ENCODE results near the gene RAB40C. TPM values are rescaled to one million over a fixed set of nuclear protein-coding genes. Genes with fewer than 3 reads are reported as not detected.

The RAB40C gene
- total RNA-seq, 1 experiment from 2014 or later = 5.9 TPM

GRCh38 chr16:673399-673991 lies 83.6 kb downstream of the RAB40C start:
- no peaks in the 10 kb centered on the region for H3K9me3 ChIP-seq (ENCODE audit: low read length)
- H3K4me1 ChIP-seq (ENCODE audit: low read length) = peaks cover 8% of the 10 kb centered on the region
- no peaks in the 10 kb centered on the region for H3K27me3 ChIP-seq (ENCODE audit: low read length)
- peaks cover 19% of the 10 kb centered on the region for H4K20me1 ChIP-seq (ENCODE audit: insufficient read depth, low read depth, low read length)
- peaks cover 10% of the 10 kb centered on the region for H3K36me3 ChIP-seq (ENCODE audit: insufficient read depth, low read length)
- no peak overlapping the region for H3K9ac ChIP-seq (ENCODE audit: low read length)
- no peaks in the 10 kb centered on the region for H3K9me2 ChIP-seq (replicated peaks; ENCODE audit: insufficient read depth, low read length)
- H3K27ac ChIP-seq (ENCODE audit: low read length) = no peak overlapping the region
- no peak overlapping the region for H2AFZ ChIP-seq (ENCODE audit: low read length)
- H3K4me3 ChIP-seq (ENCODE audit: low read length) = no peak overlapping the region
- no peak overlapping the region for H3K4me2 ChIP-seq (ENCODE audit: low read depth, low read length, poor library complexity, severe bottlenecking)
- H3K79me2 ChIP-seq (ENCODE audit: low read length) = peaks cover 18% of the 10 kb centered on the region
- no peak for DNase-seq

DNA sequence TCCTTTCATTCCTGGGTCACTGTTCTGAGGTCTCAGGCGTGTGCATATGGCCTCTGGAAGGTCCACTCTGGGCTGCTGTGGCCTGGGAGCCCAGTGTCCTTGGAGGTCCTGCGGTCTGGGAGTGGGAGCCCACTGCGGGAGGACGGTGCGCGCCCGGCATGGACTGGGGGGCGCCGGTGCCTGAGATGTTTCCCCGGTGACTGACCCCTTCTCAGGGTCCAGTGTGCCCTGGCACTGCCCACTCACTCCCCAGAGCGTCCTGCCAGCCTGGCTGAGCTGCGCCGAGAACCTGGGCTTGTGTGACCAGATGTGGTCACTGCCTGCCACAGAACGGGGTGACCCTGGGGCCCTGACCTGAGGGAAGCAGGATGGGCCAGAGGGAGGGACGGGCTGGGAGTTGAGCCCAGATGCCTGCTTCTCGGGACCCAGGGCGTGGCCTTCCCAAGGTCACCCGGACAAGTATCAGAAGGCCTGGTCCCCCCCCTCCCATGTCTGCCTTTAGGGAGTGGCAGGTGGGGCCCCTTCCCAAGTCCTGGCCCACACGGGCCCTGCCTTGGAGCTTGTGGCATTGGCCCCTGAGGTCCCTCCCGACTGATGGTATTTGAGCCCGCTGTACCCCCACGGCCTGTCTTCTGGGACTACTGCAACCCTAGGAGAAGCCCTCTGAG lies 84.5 kb downstream of the RAB40C start:
- Histone ChIP-seq H2AFZ (ENCODE audit: low read length) (no peak overlapping the region), H3K4me1 (ENCODE audit: low read length) (peaks cover 4% of the 10 kb centered on the region), H3K4me3 (ENCODE audit: low read length) (no peak overlapping the region), H3K27me3 (ENCODE audit: low read length) (no peaks in the 10 kb centered on the region), H3K9ac (ENCODE audit: low read length) (no peak overlapping the region), H4K20me1 (ENCODE audit: insufficient read depth, low read depth, low read length) (peaks cover 11% of the 10 kb centered on the region), H3K4me2 (ENCODE audit: low read depth, low read length, poor library complexity, severe bottlenecking) (no peak overlapping the region), H3K9me3 (ENCODE audit: low read length) (no peaks in the 10 kb centered on the region), H3K27ac (ENCODE audit: low read length) (no peak overlapping the region), H3K36me3 (ENCODE audit: insufficient read depth, low read length) (peaks cover 10% of the 10 kb centered on the region), H3K9me2 (replicated peaks; ENCODE audit: insufficient read depth, low read length) (no peaks in the 10 kb centered on the region), H3K79me2 (ENCODE audit: low read length) (peaks cover 10% of the 10 kb centered on the region)
- DNase-seq = no peak

DNA sequence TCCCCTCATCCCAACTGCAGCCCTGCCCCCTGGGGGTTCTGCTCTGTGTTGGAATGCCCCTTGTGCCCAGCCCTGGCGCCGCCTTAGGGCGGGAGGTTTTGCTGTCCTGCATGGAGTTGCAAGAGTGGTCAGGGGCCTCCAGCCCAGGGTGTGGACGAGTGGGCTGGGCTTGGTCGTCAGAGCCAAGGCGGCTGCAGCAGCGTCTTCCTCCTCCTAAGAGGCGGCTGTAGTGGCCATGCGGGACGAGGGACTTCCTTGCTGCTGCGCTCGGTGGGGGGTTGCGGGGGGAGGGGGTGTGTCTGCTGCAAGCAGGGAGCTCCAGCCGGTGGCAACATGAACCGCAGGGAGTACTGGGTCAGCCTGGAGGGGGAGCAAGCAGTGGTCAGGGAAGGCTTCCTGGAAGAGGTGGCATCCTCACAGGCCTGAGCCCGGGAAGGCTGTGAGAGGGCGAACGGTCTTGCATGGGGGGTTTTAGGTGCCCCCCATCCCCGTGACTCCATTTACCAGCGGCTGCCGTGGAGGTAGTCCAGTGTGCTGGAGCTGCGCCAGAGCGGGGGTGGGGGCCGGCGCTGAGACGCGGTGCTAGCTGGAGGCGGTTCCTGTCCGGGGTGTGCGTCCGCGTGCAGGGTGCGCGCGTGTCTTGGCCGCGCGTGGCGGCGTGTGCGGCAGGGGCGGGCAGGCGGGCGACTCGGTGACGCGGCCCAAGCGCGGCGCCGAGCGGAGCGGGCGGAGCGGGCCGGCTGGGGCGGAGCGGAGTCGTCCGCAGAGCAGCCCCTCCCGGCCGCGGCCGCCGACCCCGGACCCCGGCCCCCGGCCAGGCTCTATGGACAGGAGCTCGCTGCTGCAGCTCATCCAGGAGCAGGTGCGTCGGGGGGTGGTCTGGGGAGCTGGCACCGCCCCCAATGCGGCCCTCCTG lies 85.4 kb downstream of the RAB40C start, which contains the start of gene RHBDL1:
TSS of gene RHBDL1 (plus strand) at position 704 of the 916 bp plus-strand sequence. CDS start at position 824, 120 bp downstream.
- no peak within 1 kb of the TSS for H3K9ac ChIP-seq (ENCODE audit: low read length)
- no peak within 1 kb of the TSS for H3K4me2 ChIP-seq (ENCODE audit: low read depth, low read length, poor library complexity, severe bottlenecking)
- no peak for DNase-seq
- H3K36me3 ChIP-seq (ENCODE audit: insufficient read depth, low read length) = peaks cover 5% of the 10 kb centered on the region; the same call in 1 of the 2 replicates
- no peaks in the 10 kb centered on the region for H3K9me3 ChIP-seq (ENCODE audit: low read length)
- H3K4me3 ChIP-seq (ENCODE audit: low read length) = no peak within 1 kb of the TSS
- no peaks in the 10 kb centered on the region for H3K27me3 ChIP-seq (ENCODE audit: low read length)
- no peak within 1 kb of the TSS for H3K27ac ChIP-seq (ENCODE audit: low read length)
- peaks cover 1% of the 10 kb centered on the region for H3K79me2 ChIP-seq (ENCODE audit: low read length)
- H3K9me2 ChIP-seq (replicated peaks; ENCODE audit: insufficient read depth, low read length) = no peaks in the 10 kb centered on the region
- peaks cover 6% of the 10 kb centered on the region for H3K4me1 ChIP-seq (ENCODE audit: low read length)
- peaks cover 7% of the 10 kb centered on the region; the same call in 1 of the 2 replicates for H4K20me1 ChIP-seq (ENCODE audit: insufficient read depth, low read depth, low read length)
- no peak within 1 kb of the TSS for H2AFZ ChIP-seq (ENCODE audit: low read length)

DNA sequence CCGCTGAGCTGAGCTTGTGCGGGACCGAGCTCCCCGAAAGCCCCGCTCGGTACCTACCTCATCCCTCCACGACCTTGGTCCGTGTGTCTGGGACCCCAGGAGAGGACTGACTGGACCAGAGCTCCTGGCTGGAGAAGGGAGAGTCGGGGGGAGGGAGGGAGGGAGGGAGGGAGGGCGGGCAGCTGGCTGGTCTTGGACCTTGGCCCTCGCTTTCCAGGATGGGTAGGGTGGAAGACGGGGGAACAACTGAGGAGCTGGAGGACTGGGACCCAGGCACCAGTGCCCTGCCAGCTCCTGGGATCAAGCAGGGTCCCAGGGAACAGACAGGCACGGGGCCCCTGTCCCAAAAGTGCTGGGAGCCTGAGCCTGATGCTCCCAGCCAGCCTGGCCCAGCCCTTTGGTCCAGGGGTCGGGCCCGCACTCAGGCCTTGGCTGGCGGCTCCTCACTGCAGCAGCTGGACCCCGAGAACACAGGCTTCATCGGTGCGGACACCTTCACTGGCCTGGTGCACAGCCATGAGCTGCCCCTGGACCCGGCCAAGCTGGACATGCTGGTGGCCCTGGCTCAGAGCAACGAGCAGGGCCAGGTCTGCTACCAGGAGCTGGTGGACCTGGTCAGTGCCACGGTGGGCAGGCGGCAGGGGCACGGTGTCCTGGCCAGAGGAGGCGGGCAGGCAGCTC lies 86.2 kb downstream of the RAB40C start:
- Histone ChIP-seq H3K9me2 (replicated peaks; ENCODE audit: insufficient read depth, low read length) (no peaks in the 10 kb centered on the region), H3K9ac (ENCODE audit: low read length) (no peak overlapping the region), H2AFZ (ENCODE audit: low read length) (no peak overlapping the region)

DNA sequence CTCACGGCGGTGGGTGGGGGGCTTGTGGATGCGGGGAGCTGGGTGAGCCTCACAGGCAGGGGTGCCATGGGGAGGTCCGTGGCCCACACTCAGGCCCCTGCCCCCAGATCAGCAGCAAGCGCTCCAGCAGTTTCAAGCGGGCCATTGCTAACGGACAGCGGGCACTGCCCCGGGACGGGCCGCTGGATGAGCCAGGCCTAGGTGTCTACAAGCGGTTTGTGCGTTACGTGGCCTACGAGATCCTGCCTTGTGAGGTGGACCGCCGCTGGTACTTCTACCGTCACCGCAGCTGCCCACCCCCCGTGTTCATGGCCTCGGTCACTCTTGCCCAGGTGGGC lies 86.7 kb downstream of the RAB40C start:
- no peak overlapping the region for H3K4me3 ChIP-seq (ENCODE audit: low read length)
- H3K9ac ChIP-seq (ENCODE audit: low read length) = no peak overlapping the region
- H3K27me3 ChIP-seq (ENCODE audit: low read length) = no peaks in the 10 kb centered on the region
- H3K4me1 ChIP-seq (ENCODE audit: low read length) = peaks cover 12% of the 10 kb centered on the region
- H3K36me3 ChIP-seq (ENCODE audit: insufficient read depth, low read length) = no peaks in the 10 kb centered on the region; the same call in 1 of the 2 replicates
- no peaks in the 10 kb centered on the region for H3K9me2 ChIP-seq (replicated peaks; ENCODE audit: insufficient read depth, low read length)
- H3K27ac ChIP-seq (ENCODE audit: low read length) = no peak overlapping the region
- H3K79me2 ChIP-seq (ENCODE audit: low read length) = peaks cover 9% of the 10 kb centered on the region
- H2AFZ ChIP-seq (ENCODE audit: low read length) = no peak overlapping the region
- no peak for DNase-seq
- H3K4me2 ChIP-seq (ENCODE audit: low read depth, low read length, poor library complexity, severe bottlenecking) = no peak overlapping the region
- no peaks in the 10 kb centered on the region for H3K9me3 ChIP-seq (ENCODE audit: low read length)
- peaks cover 16% of the 10 kb centered on the region for H4K20me1 ChIP-seq (ENCODE audit: insufficient read depth, low read depth, low read length)

More for the DNA sequence above, 86.2 kb downstream of the RAB40C start:
- no peak overlapping the region for H3K27ac ChIP-seq (ENCODE audit: low read length)
- no peaks in the 10 kb centered on the region for H3K9me3 ChIP-seq (ENCODE audit: low read length)
- H3K4me1 ChIP-seq (ENCODE audit: low read length) = peaks cover 7% of the 10 kb centered on the region
- H3K4me3 ChIP-seq (ENCODE audit: low read length) = no peak overlapping the region
- DNase-seq = no peak
- H3K4me2 ChIP-seq (ENCODE audit: low read depth, low read length, poor library complexity, severe bottlenecking) = no peak overlapping the region
- peaks cover 3% of the 10 kb centered on the region; the same call in 1 of the 2 replicates for H3K36me3 ChIP-seq (ENCODE audit: insufficient read depth, low read length)
- peaks cover 11% of the 10 kb centered on the region; the same call in 1 of the 2 replicates for H4K20me1 ChIP-seq (ENCODE audit: insufficient read depth, low read depth, low read length)
- no peaks in the 10 kb centered on the region for H3K27me3 ChIP-seq (ENCODE audit: low read length)
- peaks cover 4% of the 10 kb centered on the region for H3K79me2 ChIP-seq (ENCODE audit: low read length)

DNA sequence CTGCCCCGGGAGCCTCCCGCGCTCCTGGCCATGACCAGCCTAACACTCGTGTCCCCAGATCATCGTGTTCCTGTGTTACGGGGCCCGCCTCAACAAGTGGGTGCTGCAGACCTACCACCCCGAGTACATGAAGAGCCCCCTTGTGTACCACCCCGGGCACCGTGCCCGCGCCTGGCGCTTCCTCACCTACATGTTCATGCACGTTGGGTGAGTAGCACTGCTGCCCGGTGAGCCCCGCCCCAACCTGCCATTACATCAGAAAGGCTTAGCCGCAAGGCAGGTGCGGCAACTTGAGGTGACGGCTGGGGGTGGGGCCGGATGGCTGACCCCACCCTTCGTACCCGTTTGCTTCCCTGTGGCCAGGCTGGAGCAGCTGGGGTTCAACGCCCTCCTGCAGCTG lies 87.0 kb downstream of the RAB40C start:
- Histone ChIP-seq H3K27me3 (ENCODE audit: low read length) (no peaks in the 10 kb centered on the region), H3K4me3 (ENCODE audit: low read length) (no peak overlapping the region), H3K4me2 (ENCODE audit: low read depth, low read length, poor library complexity, severe bottlenecking) (no peak overlapping the region), H3K4me1 (ENCODE audit: low read length) (peaks cover 15% of the 10 kb centered on the region), H3K9me2 (replicated peaks; ENCODE audit: insufficient read depth, low read length) (no peaks in the 10 kb centered on the region), H4K20me1 (ENCODE audit: insufficient read depth, low read depth, low read length) (peaks cover 20% of the 10 kb centered on the region), H3K36me3 (ENCODE audit: insufficient read depth, low read length) (no peaks in the 10 kb centered on the region; the same call in 1 of the 2 replicates), H3K79me2 (ENCODE audit: low read length) (peaks cover 13% of the 10 kb centered on the region), H3K9ac (ENCODE audit: low read length) (no peak overlapping the region), H2AFZ (ENCODE audit: low read length) (no peak overlapping the region), H3K9me3 (ENCODE audit: low read length) (no peaks in the 10 kb centered on the region), H3K27ac (ENCODE audit: low read length) (no peak overlapping the region)
- DNase-seq = no peak

GRCh38 chr16:677316-678190 lies 87.7 kb downstream of the RAB40C start:
- Histone ChIP-seq H3K4me1 (ENCODE audit: low read length) (peaks cover 21% of the 10 kb centered on the region), H3K4me2 (ENCODE audit: low read depth, low read length, poor library complexity, severe bottlenecking) (no peak overlapping the region), H3K79me2 (ENCODE audit: low read length) (peaks cover 20% of the 10 kb centered on the region), H3K4me3 (ENCODE audit: low read length) (no peak overlapping the region), H3K9me3 (ENCODE audit: low read length) (no peaks in the 10 kb centered on the region), H3K9ac (ENCODE audit: low read length) (no peak overlapping the region), H4K20me1 (ENCODE audit: insufficient read depth, low read depth, low read length) (peaks cover 20% of the 10 kb centered on the region), H3K36me3 (ENCODE audit: insufficient read depth, low read length) (peaks cover 4% of the 10 kb centered on the region; the same call in 1 of the 2 replicates), H3K9me2 (replicated peaks; ENCODE audit: insufficient read depth, low read length) (no peaks in the 10 kb centered on the region), H2AFZ (ENCODE audit: low read length) (no peak overlapping the region), H3K27ac (ENCODE audit: low read length) (no peak overlapping the region), H3K27me3 (ENCODE audit: low read length) (no peaks in the 10 kb centered on the region)
- no peak for DNase-seq
